ENCODE results near the gene CSHL1.

DNA sequence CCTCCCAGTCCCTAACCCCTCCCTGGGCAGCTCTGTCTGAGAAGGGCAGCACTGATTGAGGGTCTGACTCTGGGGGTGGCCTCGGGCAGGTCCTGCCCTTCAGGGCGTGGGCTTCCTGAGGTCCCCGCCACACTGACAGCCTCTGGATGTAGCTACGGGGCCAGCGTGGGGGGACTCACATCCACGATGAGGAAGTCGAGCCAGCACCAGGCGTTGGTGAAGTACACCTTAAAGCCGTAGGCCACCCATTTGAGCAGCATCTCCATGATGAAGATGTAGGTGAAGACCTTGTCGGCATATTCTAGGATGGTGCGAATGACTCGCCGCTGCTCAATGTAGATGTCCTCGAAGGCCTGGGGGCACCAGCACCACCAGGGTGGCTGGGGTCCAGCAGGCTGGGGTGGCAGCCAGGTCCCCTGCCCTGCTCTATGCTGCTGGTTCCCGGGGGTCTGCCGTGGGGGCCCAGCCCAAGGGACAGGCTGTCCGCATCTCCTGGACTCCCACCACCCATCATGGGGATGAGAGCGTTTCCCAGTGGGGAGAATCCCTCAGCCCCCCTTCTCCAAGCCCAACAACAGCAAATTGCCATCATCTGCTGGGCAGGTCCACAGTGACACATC is 36.8 kb upstream of the CSHL1 start:
- TF ChIP-seq, protein P1, sequence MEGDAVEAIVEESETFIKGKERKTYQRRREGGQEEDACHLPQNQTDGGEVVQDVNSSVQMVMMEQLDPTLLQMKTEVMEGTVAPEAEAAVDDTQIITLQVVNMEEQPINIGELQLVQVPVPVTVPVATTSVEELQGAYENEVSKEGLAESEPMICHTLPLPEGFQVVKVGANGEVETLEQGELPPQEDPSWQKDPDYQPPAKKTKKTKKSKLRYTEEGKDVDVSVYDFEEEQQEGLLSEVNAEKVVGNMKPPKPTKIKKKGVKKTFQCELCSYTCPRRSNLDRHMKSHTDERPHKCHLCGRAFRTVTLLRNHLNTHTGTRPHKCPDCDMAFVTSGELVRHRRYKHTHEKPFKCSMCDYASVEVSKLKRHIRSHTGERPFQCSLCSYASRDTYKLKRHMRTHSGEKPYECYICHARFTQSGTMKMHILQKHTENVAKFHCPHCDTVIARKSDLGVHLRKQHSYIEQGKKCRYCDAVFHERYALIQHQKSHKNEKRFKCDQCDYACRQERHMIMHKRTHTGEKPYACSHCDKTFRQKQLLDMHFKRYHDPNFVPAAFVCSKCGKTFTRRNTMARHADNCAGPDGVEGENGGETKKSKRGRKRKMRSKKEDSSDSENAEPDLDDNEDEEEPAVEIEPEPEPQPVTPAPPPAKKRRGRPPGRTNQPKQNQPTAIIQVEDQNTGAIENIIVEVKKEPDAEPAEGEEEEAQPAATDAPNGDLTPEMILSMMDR (IDR thresholded peaks at IDR 0.05): no peak
- TF ChIP-seq POLR2A (IDR thresholded peaks at IDR 0.05): no peak
